ENCODE measurements around the gene PHTF1.
A peak's percentile ranks its signal among the peaks of the same experiment; 100 is the strongest.

PHTF1 gene

GRCh38 chr1:113714606-113715269, 44.5 kb downstream of the PHTF1 start:
- DNase-seq: no peak

- no peak for DNase-seq
Measured at GRCh38 chr1:113701429-113701828, 57.9 kb downstream of the PHTF1 start.

- DNase-seq: no peak
Measured at GRCh38 chr1:113694910-113695309, 64.4 kb downstream of the PHTF1 start.

GRCh38 chr1:113692824-113693431, 66.4 kb downstream of the PHTF1 start:
- no peak for DNase-seq

- DNase-seq: no peak
Measured at GRCh38 chr1:113692342-113692741, 66.9 kb downstream of the PHTF1 start.

- no peak for DNase-seq
Measured at GRCh38 chr1:113691184-113691583, 68.1 kb downstream of the PHTF1 start.

- DNase-seq: no peak
Measured at GRCh38 chr1:113686891-113687618, 72.2 kb downstream of the PHTF1 start.

GRCh38 chr1:113684153-113684541, 75.1 kb downstream of the PHTF1 start:
- DNase-seq: no peak

GRCh38 chr1:113683384-113684152, 75.7 kb downstream of the PHTF1 start:
- DNase-seq: no peak

GRCh38 chr1:113681596-113682337, 77.5 kb downstream of the PHTF1 start:
- DNase-seq: no peak

GRCh38 chr1:113678159-113678469, 81.2 kb downstream of the PHTF1 start:
- no peak for DNase-seq

- DNase-seq: peak; percentile 52
Measured at GRCh38 chr1:113677250-113678158, 81.8 kb downstream of the PHTF1 start.

- no peak for DNase-seq
Measured at GRCh38 chr1:113676524-113676923, 82.8 kb downstream of the PHTF1 start.

GRCh38 chr1:113675302-113675701, 84.0 kb downstream of the PHTF1 start:
- no peak for DNase-seq

GRCh38 chr1:113674591-113674990, 84.7 kb downstream of the PHTF1 start:
- DNase-seq: no peak

- no peak for DNase-seq
Measured at GRCh38 chr1:113672491-113672890, 86.8 kb downstream of the PHTF1 start.

GRCh38 chr1:113670650-113671049, 88.6 kb downstream of the PHTF1 start:
- DNase-seq: no peak

GRCh38 chr1:113669988-113670387, 89.3 kb downstream of the PHTF1 start:
- no peak for DNase-seq

- DNase-seq: no peak
Measured at GRCh38 chr1:113666126-113666525, 93.2 kb downstream of the PHTF1 start.

- DNase-seq: no peak
Measured at GRCh38 chr1:113665071-113665470, 94.2 kb downstream of the PHTF1 start.

GRCh38 chr1:113663165-113663951, 95.9 kb downstream of the PHTF1 start:
- DNase-seq: no peak

Data from NCI-H774 (cell line).